IMR-90 (cell line): Measurements from ENCODE around the gene SDHC. TPM values are rescaled to one million over a fixed set of nuclear protein-coding genes. Genes with fewer than 3 reads are reported as not detected.

Experiments used
- ATAC-seq: fragments of 200-7000 bp; cut with Tn5 transposase; 2 replicates; pipeline ENCODE4 v1.9.1; 2020; ENCODE audit warnings: low read depth, mild to moderate bottlenecking, moderate library complexity
- BruUV-seq: library from RNA; stranded (reverse); fragments of 400-500 nt; replicated peaks from 2 replicates; lab custom pipeline; 2021; lab: Mats Ljungman, UMichigan
- CTCF ChIA-PET: fragments of 300-600 bp; formaldehyde crosslinking; extraction: SDS; loops from one replicate; lab custom pipeline; 2021; ENCODE audit warnings: antibody characterized with exemption; lab: Yijun Ruan, JAX
- POLR2A ChIA-PET: fragments of 300-600 bp; sonication (Branson Sonifier 250); formaldehyde crosslinking; loops from one replicate; lab custom pipeline; 2022; ENCODE audit warnings: antibody characterized with exemption; ENCODE audit not compliant: unreplicated experiment; lab: Charles Lee
- DNase-seq: peaks from one replicate; pipeline ENCODE4 v3.0.0; 2013
- H2AFZ ChIP-seq: replicated peaks from 2 replicates; pipeline ENCODE3; 2013; ENCODE audit warnings: low read length, mild to moderate bottlenecking; ENCODE audit not compliant: poor library complexity
- H2AK5ac ChIP-seq: 2 replicates; pipeline ENCODE4 v1.6.1; 2013; ENCODE audit warnings: low read depth, low read length, inconsistent platforms
- H2AK9ac ChIP-seq: replicated peaks from 2 replicates; pipeline ENCODE3; 2013; ENCODE audit warnings: mild to moderate bottlenecking, low read depth, low read length, moderate library complexity; ENCODE audit not compliant: poor library complexity
- H2BK120ac ChIP-seq: 2 replicates; pipeline ENCODE4 v1.6.1; 2013; ENCODE audit warnings: low read depth, low read length, inconsistent platforms
- H2BK15ac ChIP-seq: 3 replicates; pipeline ENCODE4 v1.6.1; 2013; ENCODE audit warnings: low read depth, low read length, inconsistent platforms
- H2BK20ac ChIP-seq: 2 replicates; pipeline ENCODE4 v1.6.1; 2013; ENCODE audit warnings: low read depth, mild to moderate bottlenecking, inconsistent platforms, low read length, moderate library complexity
- H2BK5ac ChIP-seq: 2 replicates; pipeline ENCODE4 v1.6.1; 2013; ENCODE audit warnings: mild to moderate bottlenecking, low read depth, low read length, inconsistent platforms; ENCODE audit not compliant: poor library complexity, severe bottlenecking
- H3K14ac ChIP-seq: replicated peaks from 2 replicates; pipeline ENCODE4 v1.6.1; 2013; ENCODE audit warnings: low read depth, low read length, inconsistent platforms
- H3K18ac ChIP-seq: 2 replicates; pipeline ENCODE4 v1.6.1; 2013; ENCODE audit warnings: low read depth, low read length, control low read depth
- H3K23ac ChIP-seq: 2 replicates; pipeline ENCODE4 v1.6.1; 2013; ENCODE audit warnings: low read depth, low read length, inconsistent platforms
- H3K27ac ChIP-seq: 2 replicates; pipeline ENCODE4 v1.5.1; 2013; ENCODE audit warnings: mild to moderate bottlenecking, control low read depth, low read length; ENCODE audit not compliant: insufficient read depth
- H3K27me3 ChIP-seq: 2 replicates; pipeline ENCODE4 v1.6.1; 2013; ENCODE audit warnings: low read length; ENCODE audit not compliant: control insufficient read depth, insufficient read depth
- H3K36me3 ChIP-seq: 2 replicates; pipeline ENCODE4 v1.6.1; 2013; ENCODE audit warnings: low read length, mixed read lengths; ENCODE audit not compliant: control insufficient read depth, insufficient read depth
- H3K4ac ChIP-seq: 2 replicates; pipeline ENCODE4 v1.6.1; 2013; ENCODE audit warnings: low read depth, low read length, inconsistent platforms
- H3K4me1 ChIP-seq: 2 replicates; pipeline ENCODE4 v1.6.1; 2013; ENCODE audit warnings: low read length, mixed read lengths; ENCODE audit not compliant: control insufficient read depth, insufficient read depth
- H3K4me2 ChIP-seq: 2 replicates; pipeline ENCODE4 v1.6.1; 2013; ENCODE audit warnings: low read depth, mild to moderate bottlenecking, control low read depth, low read length, moderate library complexity
- H3K4me3 ChIP-seq: 2 replicates; pipeline ENCODE4 v1.5.1; 2013; ENCODE audit warnings: low read depth, mild to moderate bottlenecking, control low read depth, low read length, moderate library complexity; ENCODE audit not compliant: insufficient read depth
- H3K56ac ChIP-seq: 2 replicates; pipeline ENCODE4 v1.6.1; 2013; ENCODE audit warnings: low read length, inconsistent platforms; ENCODE audit not compliant: insufficient read depth; ENCODE audit errors: extremely low read depth
- H3K79me1 ChIP-seq, 2 experiments: 2 replicates each; pipeline ENCODE4 v1.6.1; 2013; ENCODE audit warnings: low read length in 2 of 2, inconsistent platforms in 1 of 2, low read depth in 1 of 2
- H3K9ac ChIP-seq: 2 replicates; pipeline ENCODE4 v1.6.1; 2013; ENCODE audit warnings: low read depth, low read length, control low read depth
- H3K9me1 ChIP-seq: 2 replicates; pipeline ENCODE4 v1.6.1; 2013; ENCODE audit warnings: low read length, inconsistent platforms; ENCODE audit not compliant: insufficient read depth
- H3K9me3 ChIP-seq: 2 replicates; pipeline ENCODE4 v1.6.1; 2013; ENCODE audit warnings: low read length; ENCODE audit not compliant: control insufficient read depth, insufficient read depth
- H4K20me1 ChIP-seq: 2 replicates; pipeline ENCODE4 v1.6.1; 2013; ENCODE audit warnings: low read length, inconsistent platforms; ENCODE audit not compliant: insufficient read depth
- H4K5ac ChIP-seq: 2 replicates; pipeline ENCODE4 v1.6.1; 2013; ENCODE audit warnings: mild to moderate bottlenecking, low read depth, low read length, control low read depth
- H4K8ac ChIP-seq, 2 experiments: 2 replicates each; pipeline ENCODE4 v1.6.1; 2013; ENCODE audit warnings: low read depth in 2 of 2, low read length in 2 of 2, control low read depth in 1 of 2, inconsistent platforms in 1 of 2
- H4K91ac ChIP-seq: 2 replicates; pipeline ENCODE4 v1.6.1; 2013; ENCODE audit warnings: low read depth, low read length, inconsistent platforms; ENCODE audit not compliant: insufficient read depth
- BHLHE40 ChIP-seq: fragments of 150-350 bp; IDR thresholded peaks from 2 replicates; pipeline ENCODE4 v1.6.1; 2016; ENCODE audit warnings: mild to moderate bottlenecking, low read depth, low read length
- MAZ ChIP-seq: IDR thresholded peaks from 2 replicates; pipeline ENCODE4 v1.6.1; 2012; ENCODE audit warnings: low read depth, mild to moderate bottlenecking, low read length, improper control_type of control experiment, moderate library complexity, borderline replicate concordance
- MXI1 ChIP-seq: IDR thresholded peaks from 2 replicates; pipeline ENCODE4 v1.6.1; 2012; ENCODE audit warnings: low read depth, mild to moderate bottlenecking, low read length, moderate library complexity, borderline replicate concordance
- NFE2L2 ChIP-seq: fragments of 150-350 bp; IDR thresholded peaks from 2 replicates; pipeline ENCODE4 v1.6.1; 2016; ENCODE audit warnings: low read depth, mild to moderate bottlenecking, low read length
- POLR2A ChIP-seq: IDR thresholded peaks from 2 replicates; pipeline ENCODE4 v1.6.1; 2012; ENCODE audit warnings: mild to moderate bottlenecking, low read depth, low read length
- RAD21 ChIP-seq: IDR thresholded peaks from 2 replicates; pipeline ENCODE4 v1.6.1; 2012; ENCODE audit warnings: low read length, improper control_type of control experiment
- RCOR1 ChIP-seq: IDR thresholded peaks from 2 replicates; pipeline ENCODE4 v1.6.1; 2012; ENCODE audit warnings: mild to moderate bottlenecking, low read length, improper control_type of control experiment; ENCODE audit not compliant: insufficient replicate concordance
- WGBS, 2 experiments: methylation state at CpG; one replicate each; pipeline versions ENCODE4 v1.1.5 to v1.1.7; 2013; ENCODE audit warnings: missing lambda C conversion rate in 2 of 2; ENCODE audit not compliant: insufficient read length in 1 of 2; ENCODE audit errors: extremely low coverage in 2 of 2; 5-methylcytosine and 5-hydroxymethylcytosine counted together
- dilution Hi-C: fragments of 300-500 bp; cut with HindIII; formaldehyde crosslinking; loops from one replicate; pipeline ENCODE4 v1.14.3; 2018; ENCODE audit warnings: low sequenced_read_pairs; ENCODE audit not compliant: unreplicated experiment
- in situ Hi-C: fragments of 300-500 bp; cut with MboI; formaldehyde crosslinking; loops from 3 replicates; pipeline ENCODE4 v1.14.3; 2019; ENCODE audit warnings: low sequenced_read_pairs, inconsistent platforms, mixed read lengths
- intact Hi-C: fragments of 100-400 bp; cut with micrococcal nuclease; formaldehyde crosslinking; loops from 2 replicates; pipeline ENCODE4 v1.10.0; 2022
- polyA plus RNA-seq, 3 experiments: library from polyadenylated mRNA; depleted of rRNA; stranded (reverse); fragments of >200 nt; gene quantifications; 2 replicates each; pipeline ENCODE4 v1.2.3, GENCODE V29; 2012; ENCODE audit warnings: low replicate concordance in 1 of 3
- total RNA-seq: library from RNA; depleted of rRNA; stranded (reverse); fragments of >200 nt; gene quantifications from 2 replicates; pipeline ENCODE4 v1.2.3, GENCODE V29; 2012
- TF ChIP-seq, protein P1 (sequence below): conservative IDR thresholded peaks from 2 replicates; pipeline ENCODE4 v1.5.1; 2012; ENCODE audit warnings: mild to moderate bottlenecking, low read depth, low read length, improper control_type of control experiment
- TF ChIP-seq, protein P2 (sequence below): fragments of 150-350 bp; IDR thresholded peaks from 2 replicates; pipeline ENCODE4 v1.6.1; 2017; ENCODE audit warnings: mild to moderate bottlenecking, antibody characterized with exemption, low read length, low read depth

SDHC gene
- total and polyA plus RNA-seq, 2 of the 4 experiments (the other 2 are of a cell fraction) = 158 to 235 TPM

DNA sequence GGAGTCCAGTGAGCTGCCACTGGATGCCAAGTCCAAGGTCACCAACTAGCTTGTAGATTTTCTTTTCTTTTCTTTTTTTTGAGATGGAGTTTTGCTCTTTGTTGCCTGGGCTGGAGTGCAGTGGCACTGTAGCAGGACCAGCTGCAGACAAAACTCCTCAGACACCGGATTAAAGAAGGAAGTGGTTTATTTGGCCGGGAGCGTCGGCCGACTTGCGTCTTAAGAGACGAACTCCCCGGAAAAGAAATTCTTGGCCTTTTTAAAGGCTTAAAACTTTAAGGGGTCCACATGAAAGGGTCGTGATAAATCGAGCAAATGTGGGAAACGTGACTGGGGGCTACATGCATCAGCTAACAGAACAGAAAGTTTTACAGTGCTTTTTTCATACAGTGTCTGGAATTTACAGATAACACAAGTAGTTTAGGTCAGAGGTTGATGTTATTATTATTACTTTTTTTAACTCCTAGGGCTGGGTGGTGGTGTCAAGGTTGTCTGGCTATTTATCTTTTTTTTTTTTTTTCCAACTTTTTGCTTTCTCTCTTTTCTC is 89.9 kb downstream of the SDHC start:
- Histone ChIP-seq H3K9me1 (0 out of 2 replicates have a peak, but pooled peaks cover 2% of the 10 kb centered on the region), H3K27ac (no peak overlapping the region), H4K5ac (no peak overlapping the region), H3K18ac (no peak overlapping the region), H3K4me3 (no peak overlapping the region), H2BK20ac (no peak overlapping the region), H4K8ac (no peak overlapping the region), H3K4me1 (no peaks in the 10 kb centered on the region), H2BK5ac (no peak overlapping the region), H3K27me3 (peaks cover 3% of the 10 kb centered on the region), H3K79me1 (no peaks in the 10 kb centered on the region), H4K20me1 (no peaks in the 10 kb centered on the region), H3K4me2 (no peak overlapping the region), H2AFZ (no peak overlapping the region), H2AK5ac (no peak overlapping the region), H3K36me3 (no peaks in the 10 kb centered on the region), H3K23ac (no peak overlapping the region), H2BK120ac (no peak overlapping the region), H3K9me3 (no peaks in the 10 kb centered on the region), H3K4ac (no peak overlapping the region), H4K91ac (no peak overlapping the region), H3K14ac (no peak overlapping the region), H2BK15ac (no peak overlapping the region), H2AK9ac (no peak overlapping the region), H3K56ac (no peak overlapping the region), H3K9ac (no peak overlapping the region)
- TF ChIP-seq, protein P1, sequence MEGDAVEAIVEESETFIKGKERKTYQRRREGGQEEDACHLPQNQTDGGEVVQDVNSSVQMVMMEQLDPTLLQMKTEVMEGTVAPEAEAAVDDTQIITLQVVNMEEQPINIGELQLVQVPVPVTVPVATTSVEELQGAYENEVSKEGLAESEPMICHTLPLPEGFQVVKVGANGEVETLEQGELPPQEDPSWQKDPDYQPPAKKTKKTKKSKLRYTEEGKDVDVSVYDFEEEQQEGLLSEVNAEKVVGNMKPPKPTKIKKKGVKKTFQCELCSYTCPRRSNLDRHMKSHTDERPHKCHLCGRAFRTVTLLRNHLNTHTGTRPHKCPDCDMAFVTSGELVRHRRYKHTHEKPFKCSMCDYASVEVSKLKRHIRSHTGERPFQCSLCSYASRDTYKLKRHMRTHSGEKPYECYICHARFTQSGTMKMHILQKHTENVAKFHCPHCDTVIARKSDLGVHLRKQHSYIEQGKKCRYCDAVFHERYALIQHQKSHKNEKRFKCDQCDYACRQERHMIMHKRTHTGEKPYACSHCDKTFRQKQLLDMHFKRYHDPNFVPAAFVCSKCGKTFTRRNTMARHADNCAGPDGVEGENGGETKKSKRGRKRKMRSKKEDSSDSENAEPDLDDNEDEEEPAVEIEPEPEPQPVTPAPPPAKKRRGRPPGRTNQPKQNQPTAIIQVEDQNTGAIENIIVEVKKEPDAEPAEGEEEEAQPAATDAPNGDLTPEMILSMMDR = no peak
- TF ChIP-seq RAD21 (no peak), MXI1 (no peak), MAZ (no peak), POLR2A (no peak), BHLHE40 (no peak), RCOR1 (no peak), NFE2L2 (no peak)
- TF ChIP-seq, protein P2, sequence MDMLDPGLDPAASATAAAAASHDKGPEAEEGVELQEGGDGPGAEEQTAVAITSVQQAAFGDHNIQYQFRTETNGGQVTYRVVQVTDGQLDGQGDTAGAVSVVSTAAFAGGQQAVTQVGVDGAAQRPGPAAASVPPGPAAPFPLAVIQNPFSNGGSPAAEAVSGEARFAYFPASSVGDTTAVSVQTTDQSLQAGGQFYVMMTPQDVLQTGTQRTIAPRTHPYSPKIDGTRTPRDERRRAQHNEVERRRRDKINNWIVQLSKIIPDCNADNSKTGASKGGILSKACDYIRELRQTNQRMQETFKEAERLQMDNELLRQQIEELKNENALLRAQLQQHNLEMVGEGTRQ = no peak
- dilution Hi-C loops (no loop called here), intact Hi-C loops (no loop called here), in situ Hi-C loops (no loop called here)
- DNase-seq = no peak
- no TSS peak for BruUV-seq
- ChIA-PET CTCF (no interaction called here), POLR2A (no interaction called here)
- no CpG with 5 or more reads among the region's 11 CpGs for WGBS, 2 experiments
- ATAC-seq = no peak
